OCI-LY1 (cell line): ENCODE data around the gene LGALS3.

Experiments used
- H2AFZ ChIP-seq: fragments of 200-600 bp; sonication (generic), shearing (Covaris generic); 2 replicates; pipeline ENCODE4 v1.6.0; 2014; ENCODE audit warnings: antibody characterized with exemption, mild to moderate bottlenecking, low read length
- H3F3A ChIP-seq: fragments of 200-600 bp; sonication (generic), shearing (Covaris generic); 2 replicates; pipeline ENCODE4 v1.6.0; 2014; ENCODE audit warnings: mild to moderate bottlenecking, antibody characterized with exemption, low read length, moderate library complexity; ENCODE audit not compliant: insufficient read depth
- H3K27ac ChIP-seq: fragments of 200-600 bp; sonication (generic); 2 replicates; pipeline ENCODE4 v1.5.1; 2014; ENCODE audit warnings: low read length, mixed run types, mild to moderate bottlenecking, low read depth; ENCODE audit not compliant: poor library complexity, severe bottlenecking
- H3K27me3 ChIP-seq: fragments of 200-600 bp; sonication (generic); 2 replicates; pipeline ENCODE4 v1.6.0; 2014; ENCODE audit warnings: antibody characterized with exemption, mild to moderate bottlenecking, low read length, moderate library complexity; ENCODE audit not compliant: insufficient read depth
- H3K36me3 ChIP-seq: fragments of 200-600 bp; sonication (generic); 2 replicates; pipeline ENCODE4 v1.6.1; 2014; ENCODE audit warnings: mild to moderate bottlenecking, antibody characterized with exemption, low read length, moderate library complexity, mixed read lengths; ENCODE audit not compliant: insufficient read depth
- H3K4me1 ChIP-seq: fragments of 200-600 bp; sonication (generic); 2 replicates; pipeline ENCODE4 v1.5.1; 2014; ENCODE audit warnings: mild to moderate bottlenecking, low read length, moderate library complexity; ENCODE audit not compliant: insufficient read depth, severe bottlenecking
- H3K4me2 ChIP-seq: fragments of 200-600 bp; sonication (generic), shearing (Covaris generic); 2 replicates; pipeline ENCODE4 v1.6.1; 2014; ENCODE audit warnings: low read length
- H3K4me3 ChIP-seq: fragments of 200-600 bp; sonication (generic); 2 replicates; pipeline ENCODE4 v1.5.1; 2014; ENCODE audit warnings: low read length, low read depth, mild to moderate bottlenecking, mixed read lengths; ENCODE audit not compliant: poor library complexity, severe bottlenecking
- H3K79me2 ChIP-seq: fragments of 200-600 bp; shearing (Covaris generic); 2 replicates; pipeline ENCODE4 v1.6.1; 2016; ENCODE audit warnings: mixed run types, low read length, mixed read lengths; ENCODE audit not compliant: insufficient read depth
- H3K9ac ChIP-seq: fragments of 200-600 bp; sonication (generic), shearing (Covaris generic); 2 replicates; pipeline ENCODE4 v1.6.1; 2014; ENCODE audit warnings: mild to moderate bottlenecking, low read length, mixed read lengths
- H3K9me2 ChIP-seq: fragments of 200-600 bp; sonication (generic), shearing (Covaris generic); 2 replicates; pipeline ENCODE4 v1.6.1; 2014; ENCODE audit warnings: low read depth, mild to moderate bottlenecking, low read length, mixed read lengths
- H3K9me3 ChIP-seq: fragments of 200-600 bp; shearing (Covaris generic); 2 replicates; pipeline ENCODE4 v1.6.1; 2014; ENCODE audit warnings: low read length, mixed read lengths
- H4K20me1 ChIP-seq: fragments of 200-600 bp; sonication (generic), shearing (Covaris generic); 2 replicates; pipeline ENCODE4 v1.6.0; 2016; ENCODE audit warnings: mild to moderate bottlenecking, low read length; ENCODE audit not compliant: insufficient read depth
- CTCF ChIP-seq: fragments of 200-600 bp; sonication (generic), shearing (Covaris generic); IDR thresholded peaks from 2 replicates; pipeline ENCODE4 v1.5.1; 2017; ENCODE audit warnings: mild to moderate bottlenecking, antibody characterized with exemption, low read length, moderate library complexity, mixed read lengths
- EZH2 ChIP-seq: fragments of 200-600 bp; sonication (generic), shearing (Covaris generic); IDR thresholded peaks from 2 replicates; pipeline ENCODE4 v1.8.0; 2017; ENCODE audit warnings: borderline replicate concordance, mixed run types, mild to moderate bottlenecking, antibody characterized with exemption, low read length, moderate library complexity, mixed read lengths

LGALS3 gene

GRCh38 chr14:55116246-55117030 lies 12.6 kb upstream of the LGALS3 start:
- Histone ChIP-seq H3K79me2 (no peaks in the 10 kb centered on the region), H3K9ac (no peak overlapping the region), H3K27ac (no peak overlapping the region), H3K4me3 (no peak overlapping the region), H3K27me3 (no peaks in the 10 kb centered on the region), H3K9me3 (no peaks in the 10 kb centered on the region), H3K9me2 (no peaks in the 10 kb centered on the region), H3K36me3 (no peaks in the 10 kb centered on the region), H2AFZ (no peak overlapping the region), H3K4me1 (no peaks in the 10 kb centered on the region), H3F3A (no peaks in the 10 kb centered on the region), H4K20me1 (no peaks in the 10 kb centered on the region), H3K4me2 (no peak overlapping the region)
- TF ChIP-seq EZH2 (no peak), CTCF (no peak)

GRCh38 chr14:55117803-55118441 lies 11.1 kb upstream of the LGALS3 start:
- Histone ChIP-seq H3K79me2 (no peaks in the 10 kb centered on the region), H2AFZ (no peak overlapping the region), H3F3A (no peaks in the 10 kb centered on the region), H3K9me2 (no peaks in the 10 kb centered on the region), H3K9me3 (no peaks in the 10 kb centered on the region), H4K20me1 (no peaks in the 10 kb centered on the region), H3K9ac (no peak overlapping the region), H3K4me3 (no peak overlapping the region), H3K27ac (no peak overlapping the region), H3K4me2 (no peak overlapping the region), H3K27me3 (no peaks in the 10 kb centered on the region), H3K36me3 (no peaks in the 10 kb centered on the region), H3K4me1 (no peaks in the 10 kb centered on the region)
- TF ChIP-seq EZH2 (no peak), CTCF (no peak)

GRCh38 chr14:55118761-55119160 lies 10.3 kb upstream of the LGALS3 start:
- Histone ChIP-seq H3K9me3 (no peaks in the 10 kb centered on the region), H3K36me3 (no peaks in the 10 kb centered on the region), H3F3A (no peaks in the 10 kb centered on the region), H3K9ac (no peak overlapping the region), H3K4me2 (no peak overlapping the region), H3K79me2 (no peaks in the 10 kb centered on the region), H3K27me3 (no peaks in the 10 kb centered on the region), H3K27ac (no peak overlapping the region), H3K4me3 (no peak overlapping the region), H3K4me1 (no peaks in the 10 kb centered on the region), H4K20me1 (no peaks in the 10 kb centered on the region), H2AFZ (no peak overlapping the region), H3K9me2 (no peaks in the 10 kb centered on the region)
- TF ChIP-seq EZH2: no peak
- no peak for TF ChIP-seq CTCF
